GM19372 (cell line): Measurements from ENCODE around the gene MAPK12.
"Not testable (repeated sequence)": the region's sequence is repeated elsewhere in the genome, so short reads cannot be mapped to it uniquely, and the experiment has no call there.

Experiments
- ATAC-seq: cut with Tn5 transposase; IDR thresholded peaks from one replicate; pipeline ENCODE4 v1.9.1; 2021; ENCODE audit warnings: mild to moderate bottlenecking, low read depth, moderate library complexity; ENCODE audit not compliant: unreplicated experiment

MAPK12 gene

GRCh38 chr22:50217543-50218152, 43.8 kb downstream of the MAPK12 start:
- ATAC-seq: no peak

DNA sequence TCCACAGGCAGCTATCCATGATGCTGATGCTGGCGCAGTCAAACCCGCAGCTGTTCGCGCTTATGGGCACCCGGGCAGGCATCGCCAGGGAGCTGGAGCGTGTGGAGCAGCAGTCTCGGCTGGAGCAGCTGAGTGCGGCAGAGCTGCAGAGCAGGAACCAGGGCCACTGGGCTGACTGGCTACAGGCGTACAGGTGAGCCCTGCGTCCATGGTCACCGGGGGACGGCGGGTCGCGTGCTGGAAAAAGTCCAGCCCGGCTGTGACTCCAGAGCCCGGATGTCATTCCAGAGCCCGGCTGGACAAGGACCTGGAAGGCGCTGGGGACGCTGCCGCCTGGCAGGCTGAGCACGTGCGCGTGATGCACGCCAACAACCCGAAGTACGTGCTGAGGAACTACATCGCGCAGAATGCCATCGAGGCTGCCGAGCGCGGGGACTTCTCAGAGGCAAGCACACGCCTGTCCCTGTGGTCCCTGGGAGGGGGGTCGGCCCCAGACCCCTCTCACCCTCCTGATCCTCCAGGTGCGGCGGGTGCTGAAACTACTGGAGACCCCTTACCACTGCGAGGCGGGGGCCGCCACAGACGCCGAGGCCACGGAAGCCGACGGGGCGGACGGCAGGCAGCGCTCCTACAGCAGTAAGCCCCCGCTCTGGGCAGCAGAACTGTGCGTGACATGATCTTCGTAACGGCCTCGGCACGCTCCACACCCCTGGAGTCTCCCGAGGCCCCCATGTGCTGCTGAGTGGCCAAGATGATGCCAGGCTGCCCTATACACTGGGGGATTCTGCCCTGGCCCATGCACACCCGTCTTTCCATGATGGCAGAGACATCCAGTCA, 44.6 kb downstream of the MAPK12 start:
- no peak for ATAC-seq

DNA sequence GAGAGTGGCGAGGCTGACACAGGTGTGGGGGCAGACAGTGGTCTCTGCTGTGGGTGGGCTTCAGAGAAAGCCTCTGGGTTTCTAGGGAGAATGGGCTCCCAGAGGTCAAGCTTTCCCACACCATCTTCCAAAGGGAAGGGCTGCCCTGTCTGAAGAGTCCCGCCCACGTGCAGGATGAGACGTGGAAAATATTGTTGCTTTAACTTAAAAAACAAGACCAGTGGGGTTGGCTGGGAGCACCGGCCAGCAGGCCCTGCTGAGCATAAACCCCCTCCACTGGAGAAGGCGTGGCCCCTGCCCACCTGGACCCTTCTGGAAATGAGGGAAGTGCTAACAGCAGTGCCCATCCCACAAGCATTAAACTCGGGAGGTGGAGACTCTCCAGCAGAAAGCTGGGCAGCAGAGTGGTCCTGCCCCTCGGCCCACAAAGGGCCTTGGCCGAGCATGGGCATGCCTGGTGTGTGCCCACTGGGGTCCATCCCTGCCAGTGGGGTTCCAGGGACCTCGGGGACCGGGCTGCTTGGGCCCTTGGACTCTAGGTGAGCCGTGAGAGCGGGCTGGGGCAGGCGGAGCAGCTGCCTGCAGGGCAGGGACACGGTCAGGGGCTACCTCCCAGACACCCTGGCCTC, 45.3 kb downstream of the MAPK12 start:
- ATAC-seq: no peak

- ATAC-seq: no peak
These were observed 46.0 kb downstream of the MAPK12 start for GRCh38 chr22:50215297-50216054.

- ATAC-seq: no peak
These were observed 48.2 kb downstream of the MAPK12 start for GRCh38 chr22:50213263-50213662.

DNA sequence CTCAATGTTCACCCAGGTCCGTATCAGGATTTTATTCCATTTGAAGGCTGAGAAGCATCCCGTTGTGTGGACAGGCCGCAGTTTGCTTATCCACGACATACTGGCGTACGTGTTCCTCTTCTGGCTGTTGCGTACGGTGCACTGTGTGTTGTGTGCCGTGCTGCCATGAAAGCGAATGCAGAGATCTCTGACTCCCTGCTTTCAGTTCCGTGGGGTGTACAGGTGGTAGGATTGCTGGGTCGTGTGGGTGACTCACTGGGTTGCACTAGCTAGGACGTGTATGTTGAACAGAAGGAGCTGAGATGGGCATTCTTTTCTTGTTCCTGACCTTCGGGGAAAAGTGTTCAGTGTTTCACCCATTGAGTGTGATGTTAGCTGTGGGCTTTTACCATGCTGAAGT, 50.3 kb downstream of the MAPK12 start:
- ATAC-seq: no peak

GRCh38 chr22:50210378-50211139, 50.9 kb downstream of the MAPK12 start:
- ATAC-seq: no peak

- no peak for ATAC-seq
These were observed 51.6 kb downstream of the MAPK12 start for GRCh38 chr22:50209893-50210292.

DNA sequence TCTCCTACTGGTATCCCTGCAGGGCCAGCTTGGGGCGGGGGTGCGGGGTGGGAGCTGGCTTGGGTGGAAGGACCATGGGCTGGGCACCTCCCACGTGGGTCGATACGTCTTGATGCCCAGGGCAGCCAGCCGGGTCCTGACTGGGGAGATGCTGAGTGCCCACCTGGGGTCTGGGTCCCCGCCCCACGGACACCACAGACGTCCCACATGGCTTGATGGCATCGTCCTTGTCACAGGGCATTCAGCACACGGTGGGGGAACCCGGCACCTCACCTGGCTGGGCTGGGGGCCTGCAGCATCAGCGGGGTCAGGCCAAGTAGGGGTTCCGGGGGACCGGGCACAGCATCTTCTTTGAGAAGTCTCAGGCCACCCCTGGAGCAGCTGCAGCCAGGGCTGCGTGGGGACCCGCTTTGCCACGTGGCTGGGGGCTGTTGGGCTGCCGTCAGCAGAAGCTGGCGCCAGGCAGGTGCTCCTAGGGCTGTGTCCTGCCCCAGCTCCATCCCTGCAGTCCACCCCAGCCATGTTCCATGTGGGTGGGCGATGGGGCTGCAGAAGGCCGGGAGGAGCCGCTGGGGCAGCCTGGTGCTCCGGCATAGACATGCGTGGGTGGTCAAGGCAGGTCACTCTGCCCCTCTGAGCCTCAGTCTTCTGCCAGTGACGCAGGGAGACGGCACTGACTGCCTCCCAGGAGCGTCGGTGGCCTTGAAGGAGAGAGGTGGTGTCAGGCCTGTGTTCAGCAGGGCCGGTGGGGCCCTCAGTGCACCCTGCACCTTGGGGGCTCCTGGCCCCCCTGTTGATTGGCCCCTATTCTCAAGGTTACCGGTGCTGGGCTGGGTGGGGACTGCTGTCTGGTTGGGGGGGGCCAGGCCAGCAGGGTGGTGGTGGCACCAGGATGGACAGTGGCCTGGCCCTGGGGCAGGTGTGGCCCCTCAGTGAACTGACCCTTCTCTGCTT, 52.3 kb downstream of the MAPK12 start:
- no peak for ATAC-seq

DNA sequence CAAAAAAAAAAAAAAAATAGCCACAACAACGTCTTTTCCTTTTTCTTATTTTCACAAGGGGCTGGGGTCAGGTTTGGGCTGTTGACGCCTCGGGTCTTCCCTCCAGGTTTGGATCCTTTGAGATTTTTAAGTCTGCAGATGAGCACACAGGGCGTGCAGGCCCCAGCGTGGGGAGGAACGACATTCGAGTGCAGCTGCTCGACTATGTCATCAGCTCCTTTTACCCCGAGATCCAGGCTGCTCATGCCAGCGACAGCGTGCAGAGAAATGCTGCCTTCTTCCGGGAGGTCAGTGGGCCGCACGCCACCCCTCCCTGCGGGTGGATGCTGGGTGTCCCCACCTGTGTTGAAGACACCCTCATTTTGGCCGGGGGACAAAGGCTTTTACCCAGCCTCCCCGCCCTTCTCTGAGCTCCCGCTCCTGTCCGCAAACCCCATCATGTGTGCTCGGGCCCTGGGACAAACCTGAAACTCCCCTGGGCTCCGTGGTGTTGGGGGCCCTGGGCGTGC, 53.0 kb downstream of the MAPK12 start:
- no peak for ATAC-seq

- ATAC-seq: no peak
These were observed 53.9 kb downstream of the MAPK12 start for GRCh38 chr22:50207383-50208140.

DNA sequence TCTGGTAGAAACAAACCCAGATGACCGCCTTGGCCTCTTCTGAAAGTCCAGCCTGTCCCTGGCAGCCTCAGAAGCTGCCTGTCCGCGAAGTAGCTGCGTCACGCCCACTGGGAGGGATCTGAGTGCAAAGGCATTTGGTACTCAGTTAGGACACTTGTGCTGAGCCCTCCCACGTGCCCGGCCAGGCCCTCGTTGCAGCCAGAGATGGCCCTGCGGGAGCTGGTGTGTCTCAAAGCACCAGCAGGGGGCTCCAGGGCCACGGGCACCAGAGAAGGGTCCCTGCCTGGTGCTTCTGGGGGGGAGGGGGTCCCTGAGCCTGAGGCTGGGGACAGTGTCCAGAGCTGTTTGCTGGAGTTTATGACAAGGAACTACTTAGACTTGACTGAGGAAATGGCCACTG, 54.9 kb downstream of the MAPK12 start:
- no peak for ATAC-seq

DNA sequence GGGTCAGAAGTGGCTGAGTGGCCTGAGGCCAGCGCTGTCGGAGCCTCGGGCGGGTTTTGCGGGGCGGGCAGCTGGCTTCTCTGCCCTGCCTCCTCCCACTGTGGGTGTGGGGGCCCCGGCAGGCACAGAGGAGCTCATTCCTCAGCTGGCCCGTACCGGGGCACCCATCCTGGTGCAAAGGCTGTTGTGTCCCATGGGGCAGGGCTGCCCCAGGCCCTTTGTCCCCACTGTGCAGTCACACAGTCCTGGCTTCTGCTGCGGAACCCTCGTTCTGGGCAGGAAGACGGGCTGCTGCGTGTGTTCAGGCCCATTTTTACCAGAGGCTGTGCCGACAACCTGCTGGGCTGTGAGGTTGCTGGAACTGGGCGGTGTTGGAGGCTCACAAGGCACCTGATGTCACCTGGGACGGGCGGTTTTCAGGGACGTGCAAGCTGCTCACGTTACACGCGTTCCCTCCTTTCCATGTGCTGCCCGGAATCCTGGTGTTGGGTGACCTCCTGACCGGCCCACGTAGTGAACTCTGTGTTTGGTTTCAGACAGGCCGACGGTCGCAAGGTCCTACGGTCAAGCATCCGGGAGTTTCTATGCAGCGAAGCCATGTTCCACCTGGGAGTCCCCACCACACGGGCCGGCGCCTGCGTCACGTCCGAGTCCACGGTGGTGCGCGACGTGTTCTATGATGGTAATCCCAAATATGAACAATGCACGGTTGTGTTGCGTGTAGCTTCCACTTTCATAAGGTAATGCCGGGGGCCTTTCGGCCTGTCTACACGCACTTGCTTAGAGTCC, 55.5 kb downstream of the MAPK12 start:
- ATAC-seq: no peak

GRCh38 chr22:50204998-50205397, 56.5 kb downstream of the MAPK12 start:
- not testable (repeated sequence) for ATAC-seq

- no peak for ATAC-seq
These were observed 56.9 kb downstream of the MAPK12 start for GRCh38 chr22:50204571-50204970.

DNA sequence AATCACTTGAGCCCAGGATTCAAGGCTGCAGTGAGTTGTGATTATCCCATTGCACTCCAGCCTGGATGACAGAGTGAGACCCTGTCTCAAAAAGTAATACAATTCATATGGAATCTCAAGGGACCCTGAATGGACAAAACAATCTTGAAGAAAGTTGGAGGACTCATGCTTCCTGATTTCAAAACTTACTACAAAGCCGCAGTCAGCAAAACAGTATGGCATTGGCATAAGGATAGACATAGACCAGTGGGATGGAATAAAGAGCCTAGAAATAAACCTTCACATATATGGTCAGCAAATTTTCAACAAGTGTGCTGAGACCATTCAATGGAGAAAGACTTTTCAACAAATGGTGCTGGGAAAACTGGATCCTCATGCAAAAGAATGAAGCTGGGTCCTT, 58.2 kb downstream of the MAPK12 start:
- ATAC-seq: no peak
